Trophoblast cell (in vitro differentiated cells and primary cell): Measurements from ENCODE around the gene ITPK1.

Source experiments
- DNase-seq, 2 donors: peaks; one replicate each; pipeline ENCODE4 v3.0.0-alpha.2; 2016
- H2AFZ ChIP-seq: 2 replicates; pipeline ENCODE4 v1.6.1; 2013; ENCODE audit warnings: low read length, moderate library complexity, mild to moderate bottlenecking; ENCODE audit not compliant: insufficient read depth, poor library complexity
- H2AK5ac ChIP-seq: 2 replicates; pipeline ENCODE4 v1.6.1; 2013; ENCODE audit warnings: mild to moderate bottlenecking, low read length
- H2BK120ac ChIP-seq: 2 replicates; pipeline ENCODE4 v1.6.1; 2013; ENCODE audit warnings: low read length, mild to moderate bottlenecking, moderate library complexity; ENCODE audit not compliant: insufficient read depth, poor library complexity
- H2BK12ac ChIP-seq: 2 replicates; pipeline ENCODE4 v1.6.1; 2013; ENCODE audit warnings: mild to moderate bottlenecking, low read length, moderate library complexity
- H2BK5ac ChIP-seq: 2 replicates; pipeline ENCODE4 v1.6.1; 2013; ENCODE audit warnings: low read length, low read depth, moderate library complexity, mild to moderate bottlenecking; ENCODE audit not compliant: poor library complexity
- H3K14ac ChIP-seq: 2 replicates; pipeline ENCODE4 v1.6.1; 2013; ENCODE audit warnings: mild to moderate bottlenecking, low read length
- H3K18ac ChIP-seq: 2 replicates; pipeline ENCODE4 v1.6.1; 2013; ENCODE audit warnings: mild to moderate bottlenecking, low read length
- H3K23ac ChIP-seq: 2 replicates; pipeline ENCODE4 v1.6.1; 2013; ENCODE audit warnings: low read length
- H3K27ac ChIP-seq: 2 replicates; pipeline ENCODE4 v1.5.1; 2013; ENCODE audit warnings: low read depth, mild to moderate bottlenecking, inconsistent platforms, low read length, moderate library complexity
- H3K27me3 ChIP-seq: 2 replicates; pipeline ENCODE4 v1.6.1; 2013; ENCODE audit warnings: inconsistent platforms, mild to moderate bottlenecking, low read length, moderate library complexity; ENCODE audit not compliant: insufficient read depth
- H3K36me3 ChIP-seq, 2 experiments: 1 replicate in 1 of 2; 2 replicates in 1 of 2; pipeline ENCODE4 v1.6.1; 2013; ENCODE audit warnings: low read length in 2 of 2, mild to moderate bottlenecking in 2 of 2, moderate library complexity in 1 of 2; ENCODE audit not compliant: insufficient read depth in 2 of 2, control insufficient read depth in 1 of 2
- H3K4ac ChIP-seq: 2 replicates; pipeline ENCODE4 v1.6.1; 2013; ENCODE audit warnings: low read depth, mild to moderate bottlenecking, low read length, moderate library complexity
- H3K4me1 ChIP-seq, 2 experiments: 1 replicate in 1 of 2; 2 replicates in 1 of 2; pipeline ENCODE4 v1.6.1; 2013; ENCODE audit warnings: low read length in 2 of 2, mild to moderate bottlenecking in 2 of 2, moderate library complexity in 1 of 2; ENCODE audit not compliant: insufficient read depth in 2 of 2, control insufficient read depth in 1 of 2
- H3K4me2 ChIP-seq: 2 replicates; pipeline ENCODE4 v1.6.1; 2013; ENCODE audit warnings: inconsistent platforms, mild to moderate bottlenecking, low read length, moderate library complexity
- H3K4me3 ChIP-seq: 2 replicates; pipeline ENCODE4 v1.5.1; 2013; ENCODE audit warnings: mild to moderate bottlenecking, low read depth, low read length, inconsistent platforms
- H3K79me1 ChIP-seq: one replicate; pipeline ENCODE4 v1.6.1; 2013; ENCODE audit warnings: low read length
- H3K79me2 ChIP-seq: 2 replicates; pipeline ENCODE4 v1.6.1; 2013; ENCODE audit warnings: low read length, mild to moderate bottlenecking; ENCODE audit not compliant: control insufficient read depth, insufficient read depth, poor library complexity
- H3K9ac ChIP-seq: 2 replicates; pipeline ENCODE4 v1.6.1; 2013; ENCODE audit warnings: mild to moderate bottlenecking, low read length
- H3K9me3 ChIP-seq: 2 replicates; pipeline ENCODE4 v1.6.1; 2013; ENCODE audit warnings: low read depth, mild to moderate bottlenecking, control low read depth, inconsistent platforms, low read length; ENCODE audit not compliant: insufficient read depth
- H4K12ac ChIP-seq: 2 replicates; pipeline ENCODE4 v1.6.1; 2013; ENCODE audit warnings: low read depth, mild to moderate bottlenecking, low read length, moderate library complexity
- H4K8ac ChIP-seq: 2 replicates; pipeline ENCODE4 v1.6.1; 2013; ENCODE audit warnings: low read depth, mild to moderate bottlenecking, low read length, moderate library complexity
- H4K91ac ChIP-seq: one replicate; pipeline ENCODE4 v1.6.1; 2013; ENCODE audit warnings: low read depth, mild to moderate bottlenecking, low read length, moderate library complexity
- WGBS: extraction: QIAGEN DNeasy Blood & Tissue Kit; methylation state at CpG from one replicate; pipeline ENCODE4 v1.1.7; 2013; ENCODE audit warnings: missing lambda C conversion rate; ENCODE audit not compliant: insufficient read length, insufficient coverage; ENCODE audit errors: extremely low coverage; 5-methylcytosine and 5-hydroxymethylcytosine counted together

The ITPK1 gene

DNA sequence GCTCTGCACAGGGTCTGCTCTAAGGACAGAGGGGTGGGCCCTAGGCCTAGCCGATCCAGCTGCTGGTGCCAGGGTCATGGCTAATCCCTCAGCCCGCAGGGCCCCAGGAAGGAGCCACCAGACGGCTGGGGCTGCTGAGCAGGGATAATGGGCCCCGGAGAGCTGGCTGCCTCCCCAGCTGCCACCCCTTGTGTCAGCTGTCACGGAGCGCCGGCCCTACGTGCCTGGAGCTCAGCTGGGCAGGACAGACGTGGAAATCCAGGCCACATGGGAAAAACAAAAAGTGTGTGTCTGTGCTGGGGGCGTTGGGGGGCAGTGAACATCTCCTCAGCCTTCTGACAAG, 156.6 kb downstream of the ITPK1 start:
- Histone ChIP-seq H2BK5ac (no peak overlapping the region), H3K9me3 (peaks cover 2% of the 10 kb centered on the region), H3K4me3 (no peak overlapping the region), H3K4ac (no peak overlapping the region), H2AK5ac (no peak overlapping the region), H2BK12ac (no peak overlapping the region), H4K12ac (no peak overlapping the region), H3K79me2 (peaks cover 1% of the 10 kb centered on the region), H4K91ac (no peak overlapping the region), H3K18ac (no peak overlapping the region), H3K79me1 (no peaks in the 10 kb centered on the region), H3K4me2 (no peak overlapping the region), H4K8ac (no peak overlapping the region), H3K9ac (no peak overlapping the region), H3K4me1 (peaks cover 2 to 11% of the 10 kb centered on the region in 2 experiments), H3K36me3 (peaks cover 2 to 6% of the 10 kb centered on the region in 2 experiments), H3K23ac (no peak overlapping the region), H3K14ac (no peak overlapping the region), H3K27me3 (no peaks in the 10 kb centered on the region), H2BK120ac (no peak overlapping the region), H2AFZ (no peak overlapping the region), H3K27ac (no peak overlapping the region)
- no peak for DNase-seq
- no CpG with 5 or more reads among the region's 10 CpGs for WGBS

DNA sequence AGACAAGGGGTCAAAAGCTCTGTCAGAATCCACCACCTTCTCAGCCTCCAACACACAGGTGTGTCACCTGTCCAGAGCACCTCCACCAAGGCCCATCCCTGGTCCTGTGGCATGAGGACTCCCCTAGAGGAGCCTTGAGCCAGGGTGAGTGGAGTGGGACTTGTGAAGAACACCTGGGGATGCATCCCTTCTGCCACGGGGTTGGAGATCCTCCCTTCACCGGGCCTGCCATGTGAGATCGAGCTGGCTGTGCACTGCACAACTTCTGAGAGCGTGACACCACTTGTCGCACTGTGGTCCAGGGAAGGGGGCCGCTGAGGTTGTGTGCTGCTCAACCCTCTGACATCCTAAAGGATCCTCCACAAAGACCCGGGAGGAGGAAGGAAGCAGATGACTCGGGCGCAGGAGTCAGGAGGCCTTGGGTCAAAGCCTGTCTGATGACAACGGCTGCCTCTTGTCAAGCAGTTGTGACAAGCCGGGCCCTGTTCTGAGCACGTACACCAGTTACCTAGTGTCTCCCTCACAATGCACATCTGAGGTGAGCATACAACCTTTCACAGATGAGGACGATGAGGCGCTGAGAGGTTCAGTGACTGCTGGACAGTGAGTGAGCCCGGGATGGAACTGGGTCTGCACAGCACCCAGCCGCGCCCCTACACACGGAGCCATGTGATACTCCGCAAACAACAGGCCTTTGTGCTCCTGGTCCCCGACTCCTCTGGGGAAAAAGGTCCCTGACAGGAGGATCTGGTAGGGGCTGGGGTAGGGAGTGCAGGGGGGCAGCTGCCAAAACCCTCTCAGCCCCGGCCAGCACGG, 157.1 kb downstream of the ITPK1 start:
- no peak overlapping the region for H3K9ac ChIP-seq
- H4K91ac ChIP-seq, result no peak overlapping the region
- no peak for DNase-seq
- no peak overlapping the region for H4K12ac ChIP-seq
- H3K79me2 ChIP-seq, result peaks cover 1% of the 10 kb centered on the region
- H3K27ac ChIP-seq, result no peak overlapping the region
- H3K18ac ChIP-seq, result no peak overlapping the region
- H3K27me3 ChIP-seq, result no peaks in the 10 kb centered on the region
- no peak overlapping the region for H3K4me2 ChIP-seq
- peaks cover 2 to 6% of the 10 kb centered on the region in 2 experiments for H3K36me3 ChIP-seq
- H3K79me1 ChIP-seq, result no peaks in the 10 kb centered on the region
- no peak overlapping the region for H3K4ac ChIP-seq
- no peak overlapping the region for H2AFZ ChIP-seq
- H3K4me1 ChIP-seq, result peaks cover 2 to 11% of the 10 kb centered on the region in 2 experiments
- H3K14ac ChIP-seq, result no peak overlapping the region
- H4K8ac ChIP-seq, result no peak overlapping the region
- no peak overlapping the region for H2BK12ac ChIP-seq
- no peak overlapping the region for H3K23ac ChIP-seq
- peaks cover 2% of the 10 kb centered on the region for H3K9me3 ChIP-seq
- H2BK5ac ChIP-seq, result no peak overlapping the region
- no peak overlapping the region for H3K4me3 ChIP-seq
- no peak overlapping the region for H2AK5ac ChIP-seq
- H2BK120ac ChIP-seq, result no peak overlapping the region
- WGBS, result no CpG with 5 or more reads among the region's 22 CpGs

DNA sequence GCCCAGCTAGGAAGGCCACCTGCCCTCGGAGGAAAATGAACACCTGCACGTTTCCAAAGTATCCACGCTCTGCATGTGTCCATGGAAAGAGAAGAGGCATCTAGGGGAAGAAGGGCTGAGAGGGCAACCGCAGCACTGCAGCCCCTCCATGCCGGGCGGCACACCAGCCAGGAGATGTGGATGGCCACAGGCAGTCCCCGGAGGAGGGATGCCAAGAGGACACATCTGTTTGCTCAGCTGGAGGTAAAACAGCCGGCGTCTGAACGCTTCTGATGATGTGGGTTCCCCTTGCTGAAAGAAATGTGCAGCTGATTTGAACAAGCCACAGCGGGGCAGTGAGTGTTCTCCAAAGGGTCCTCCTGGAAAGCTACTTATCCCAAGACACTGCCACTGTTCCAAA, 158.8 kb downstream of the ITPK1 start:
- Histone ChIP-seq H3K14ac (no peak overlapping the region), H2BK120ac (no peak overlapping the region), H3K4me2 (no peak overlapping the region), H2BK5ac (no peak overlapping the region), H3K27me3 (no peaks in the 10 kb centered on the region), H3K79me1 (no peaks in the 10 kb centered on the region), H3K4ac (no peak overlapping the region), H3K18ac (no peak overlapping the region), H2BK12ac (no peak overlapping the region), H3K27ac (no peak overlapping the region), H4K12ac (no peak overlapping the region), H2AK5ac (no peak overlapping the region), H3K79me2 (peaks cover 1% of the 10 kb centered on the region), H3K9ac (no peak overlapping the region), H2AFZ (no peak overlapping the region), H3K4me3 (no peak overlapping the region), H4K91ac (no peak overlapping the region), H3K23ac (no peak overlapping the region), H4K8ac (no peak overlapping the region), H3K9me3 (no peaks in the 10 kb centered on the region), H3K4me1 (peaks cover 2 to 11% of the 10 kb centered on the region in 2 experiments), H3K36me3 (peaks cover 2 to 8% of the 10 kb centered on the region in 2 experiments)
- DNase-seq, result no peak
- no CpG with 5 or more reads among the region's 11 CpGs for WGBS

DNA sequence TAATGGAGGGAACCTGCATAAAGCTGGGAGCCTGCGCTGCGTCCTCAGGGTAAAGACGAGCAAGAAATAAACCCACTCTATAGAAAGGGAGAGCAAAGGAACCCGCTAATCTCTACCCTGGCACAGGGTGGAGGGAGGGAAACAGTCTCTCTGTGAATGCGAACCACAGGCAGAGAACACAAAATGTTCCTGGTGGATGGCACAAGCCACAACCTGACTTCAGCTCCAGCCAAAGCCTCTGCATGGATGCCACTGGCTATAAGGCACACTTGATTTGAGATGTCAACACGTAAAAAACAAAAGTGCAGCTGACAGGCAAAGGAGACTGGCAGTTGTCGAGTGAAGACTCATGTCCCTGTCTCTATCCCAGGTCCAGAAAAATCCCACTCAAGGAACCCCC, 160.3 kb downstream of the ITPK1 start:
- no peak overlapping the region for H4K12ac ChIP-seq
- no peak overlapping the region for H3K18ac ChIP-seq
- H3K79me1 ChIP-seq, result no peaks in the 10 kb centered on the region
- no peak overlapping the region for H2AFZ ChIP-seq
- H3K27me3 ChIP-seq, result no peaks in the 10 kb centered on the region
- no peak overlapping the region for H3K9ac ChIP-seq
- H2BK120ac ChIP-seq, result no peak overlapping the region
- no peak overlapping the region for H2BK5ac ChIP-seq
- H3K79me2 ChIP-seq, result no peaks in the 10 kb centered on the region
- peaks cover 4 to 8% of the 10 kb centered on the region in 2 experiments for H3K36me3 ChIP-seq
- no peak for DNase-seq
- no peak overlapping the region for H3K14ac ChIP-seq
- H3K9me3 ChIP-seq, result no peaks in the 10 kb centered on the region
- no peak overlapping the region for H3K4me3 ChIP-seq
- no peak overlapping the region for H3K23ac ChIP-seq
- no CpG with 5 or more reads among the region's 7 CpGs for WGBS
- H3K4me2 ChIP-seq, result no peak overlapping the region
- H3K4me1 ChIP-seq, result peaks cover 0 to 5% of the 10 kb centered on the region in 2 experiments
- H4K91ac ChIP-seq, result no peak overlapping the region
- no peak overlapping the region for H2AK5ac ChIP-seq
- H3K4ac ChIP-seq, result no peak overlapping the region
- H4K8ac ChIP-seq, result no peak overlapping the region
- no peak overlapping the region for H2BK12ac ChIP-seq
- H3K27ac ChIP-seq, result no peak overlapping the region
